ENCODE results near the gene AGTPBP1. TPM values are rescaled to one million over a fixed set of nuclear protein-coding genes. Genes with fewer than 3 reads are reported as not detected.

Gene AGTPBP1
- total RNA-seq, 3 donors from 2014 or later (not counting 1 experiment from before 2014, with no cell fraction given) = 140 to 150 (median 140) TPM

- H3K4me3 Mint-ChIP-seq = no peak overlapping the region
- H3K27ac ChIP-seq (ENCODE audit: low read length) = no peak overlapping the region
- DNase-seq (no peak), ATAC-seq (no peak)
- no peaks in the 10 kb centered on the region for H3K27me3 ChIP-seq (ENCODE audit: control insufficient read depth, insufficient read depth, low read length)
- no peak overlapping the region for H3K4me3 ChIP-seq (ENCODE audit: low read length)
- no peak for TF ChIP-seq CTCF (IDR thresholded peaks at IDR 0.05)
- peaks cover 52 to 58% of the 10 kb centered on the region in 2 donors for H3K4me1 Mint-ChIP-seq
- H3K27ac Mint-ChIP-seq = peak overlapping the region; percentile 9 to 30
- H3K9me3 ChIP-seq (ENCODE audit: control insufficient read depth, insufficient read depth, low read length) = no peaks in the 10 kb centered on the region
- intact Hi-C loops (cut with micrococcal nuclease) = no loop called here
- peaks cover 5% of the 10 kb centered on the region for H3K36me3 ChIP-seq (ENCODE audit: control insufficient read depth, insufficient read depth, low read length)
- no peaks in the 10 kb centered on the region for H3K36me3 Mint-ChIP-seq
- H3K27me3 Mint-ChIP-seq (ENCODE audit: low read depth in 2 of 2) = no peaks in the 10 kb centered on the region
- H3K9me3 Mint-ChIP-seq = no peaks in the 10 kb centered on the region
- peaks cover 3% of the 10 kb centered on the region for H3K4me1 ChIP-seq (ENCODE audit: control insufficient read depth, insufficient read depth, low read length)
Observed at GRCh38 chr9:85702191-85702590, 39.6 kb downstream of the AGTPBP1 start.

DNA sequence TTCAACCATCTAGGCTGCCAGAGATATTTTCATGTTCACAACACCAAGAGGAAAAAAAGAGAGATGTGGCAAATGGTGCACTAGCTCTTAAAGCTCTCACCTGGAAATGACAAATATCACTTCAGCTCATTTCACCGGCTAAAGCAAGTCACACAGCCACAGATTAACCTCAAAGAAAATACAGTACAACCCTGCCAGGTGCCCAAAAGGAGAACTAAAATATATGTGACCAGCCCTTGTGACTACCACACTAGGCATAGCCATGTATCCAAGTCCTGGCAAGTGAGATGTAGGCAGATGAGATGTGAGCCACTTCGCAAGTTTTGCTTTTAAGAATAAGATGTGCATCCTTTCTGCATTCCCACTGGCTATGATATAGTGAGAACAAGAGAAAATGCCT is 41.4 kb downstream of the AGTPBP1 start:
- Histone ChIP-seq H3K27me3 (ENCODE audit: control insufficient read depth, insufficient read depth, low read length) (no peaks in the 10 kb centered on the region), H3K4me3 (ENCODE audit: low read length) (no peak overlapping the region), H3K4me1 (ENCODE audit: control insufficient read depth, insufficient read depth, low read length) (peaks cover 3% of the 10 kb centered on the region), H3K27ac (ENCODE audit: low read length) (peak overlapping the region; percentile 27), H3K9me3 (ENCODE audit: control insufficient read depth, insufficient read depth, low read length) (no peaks in the 10 kb centered on the region), H3K36me3 (ENCODE audit: control insufficient read depth, insufficient read depth, low read length) (peaks cover 5% of the 10 kb centered on the region)
- intact Hi-C loops (cut with micrococcal nuclease) = loop anchor here (2.0 kb wide), 1 partner anchor 14 kb away; no protein-coding TSS in a partner anchor
- Mint-ChIP-seq H3K4me3 (no peak overlapping the region), H3K27me3 (ENCODE audit: low read depth in 2 of 2) (no peaks in the 10 kb centered on the region), H3K36me3 (no peaks in the 10 kb centered on the region), H3K9me3 (no peaks in the 10 kb centered on the region), H3K4me1 (peaks cover 42 to 54% of the 10 kb centered on the region in 2 donors), H3K27ac (peak overlapping the region; percentile 74 to 82)
- peak in 2 of 3 donors; percentile 35 to 51 for ATAC-seq
- 50% methylated on average over 2 of the region's 2 CpGs for WGBS (ENCODE audit: insufficient coverage)
- no peak for TF ChIP-seq CTCF (IDR thresholded peaks at IDR 0.05)
- DNase-seq = no peak

- no peaks in the 10 kb centered on the region for H3K27me3 Mint-ChIP-seq (ENCODE audit: low read depth in 2 of 2)
- ATAC-seq (no peak), DNase-seq (no peak)
- intact Hi-C loops (cut with micrococcal nuclease) = no loop called here
- H3K27me3 ChIP-seq (ENCODE audit: control insufficient read depth, insufficient read depth, low read length) = no peaks in the 10 kb centered on the region
- H3K4me1 Mint-ChIP-seq = peaks cover 29 to 44% of the 10 kb centered on the region in 2 donors
- no peak overlapping the region for H3K4me3 Mint-ChIP-seq
- 100% methylated on average over 1 of the region's 2 CpGs for WGBS (ENCODE audit: insufficient coverage)
- no peaks in the 10 kb centered on the region for H3K4me1 ChIP-seq (ENCODE audit: control insufficient read depth, insufficient read depth, low read length)
- no peak overlapping the region for H3K27ac ChIP-seq (ENCODE audit: low read length)
- H3K36me3 ChIP-seq (ENCODE audit: control insufficient read depth, insufficient read depth, low read length) = peaks cover 25% of the 10 kb centered on the region
- H3K36me3 Mint-ChIP-seq = no peaks in the 10 kb centered on the region
- TF ChIP-seq CTCF (IDR thresholded peaks at IDR 0.05) = no peak
- H3K4me3 ChIP-seq (ENCODE audit: low read length) = no peak overlapping the region
- no peaks in the 10 kb centered on the region for H3K9me3 ChIP-seq (ENCODE audit: control insufficient read depth, insufficient read depth, low read length)
- no peaks in the 10 kb centered on the region for H3K9me3 Mint-ChIP-seq
- peak overlapping the region in 1 of 2 donors; percentile 29 for H3K27ac Mint-ChIP-seq
Observed at GRCh38 chr9:85688361-85688760, 53.4 kb downstream of the AGTPBP1 start.

- Mint-ChIP-seq H3K27me3 (ENCODE audit: low read depth in 2 of 2) (no peaks in the 10 kb centered on the region), H3K4me3 (no peak overlapping the region), H3K36me3 (no peaks in the 10 kb centered on the region), H3K27ac (peak overlapping the region in 1 of 2 donors; percentile 45), H3K4me1 (peaks cover 37 to 44% of the 10 kb centered on the region in 2 donors), H3K9me3 (no peaks in the 10 kb centered on the region)
- H3K36me3 ChIP-seq (ENCODE audit: control insufficient read depth, insufficient read depth, low read length) = peaks cover 22% of the 10 kb centered on the region
- no peaks in the 10 kb centered on the region for H3K27me3 ChIP-seq (ENCODE audit: control insufficient read depth, insufficient read depth, low read length)
- no peaks in the 10 kb centered on the region for H3K9me3 ChIP-seq (ENCODE audit: control insufficient read depth, insufficient read depth, low read length)
- no peak for DNase-seq
- no peak overlapping the region for H3K27ac ChIP-seq (ENCODE audit: low read length)
- no peak for ATAC-seq
- H3K4me3 ChIP-seq (ENCODE audit: low read length) = no peak overlapping the region
- intact Hi-C loops (cut with micrococcal nuclease) = no loop called here
- no peak for TF ChIP-seq CTCF (IDR thresholded peaks at IDR 0.05)
- no peaks in the 10 kb centered on the region for H3K4me1 ChIP-seq (ENCODE audit: control insufficient read depth, insufficient read depth, low read length)
Observed at GRCh38 chr9:85685081-85685480, 56.7 kb downstream of the AGTPBP1 start.

Data from natural killer cell (primary cell).